HG02610 (cell line): ENCODE results near the gene SLC39A11.
"Not testable (repeated sequence)": the region's sequence is repeated elsewhere in the genome, so short reads cannot be mapped to it uniquely, and the experiment has no call there.

Experiments
- ATAC-seq: cut with Tn5 transposase; IDR thresholded peaks from one replicate; pipeline ENCODE4 v1.9.1; 2021; ENCODE audit warnings: mild to moderate bottlenecking, moderate library complexity; ENCODE audit not compliant: unreplicated experiment

Gene SLC39A11

DNA sequence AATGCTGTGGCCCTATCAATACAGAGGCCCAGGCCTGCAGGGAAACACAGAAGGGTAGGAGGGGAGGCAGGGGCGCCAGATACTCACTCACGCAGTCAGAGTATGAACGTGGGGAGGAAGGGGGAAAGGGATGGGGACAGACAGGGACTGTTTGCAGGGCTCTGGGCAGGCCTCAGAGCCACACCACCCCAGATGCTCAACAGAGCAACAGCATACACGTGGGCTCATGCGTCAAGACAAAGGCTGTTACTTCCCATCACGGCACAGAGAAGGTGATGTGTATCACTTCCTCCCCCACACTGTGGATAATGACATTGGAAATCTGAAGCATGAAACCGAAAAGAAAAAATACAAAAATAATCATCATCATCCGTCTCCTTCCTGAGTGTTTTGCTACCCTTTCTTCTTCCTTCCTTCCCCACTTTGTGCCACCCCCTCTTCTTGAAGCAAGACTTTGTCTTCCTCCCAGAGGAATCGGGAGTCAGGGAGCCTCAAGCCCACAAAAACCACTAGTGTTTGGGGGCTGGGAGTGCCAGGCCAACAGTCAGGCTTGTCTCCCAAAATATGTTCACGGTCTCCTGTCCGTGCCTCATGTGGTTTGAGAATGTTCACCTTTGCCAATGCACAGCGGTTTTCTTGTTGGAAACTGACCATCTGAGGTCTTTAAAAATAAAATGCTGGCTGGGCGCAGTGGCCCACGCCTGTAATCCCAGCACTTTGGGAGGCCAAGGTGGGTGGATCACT lies 20.1 kb downstream of the SLC39A11 start:
- ATAC-seq: no peak

DNA sequence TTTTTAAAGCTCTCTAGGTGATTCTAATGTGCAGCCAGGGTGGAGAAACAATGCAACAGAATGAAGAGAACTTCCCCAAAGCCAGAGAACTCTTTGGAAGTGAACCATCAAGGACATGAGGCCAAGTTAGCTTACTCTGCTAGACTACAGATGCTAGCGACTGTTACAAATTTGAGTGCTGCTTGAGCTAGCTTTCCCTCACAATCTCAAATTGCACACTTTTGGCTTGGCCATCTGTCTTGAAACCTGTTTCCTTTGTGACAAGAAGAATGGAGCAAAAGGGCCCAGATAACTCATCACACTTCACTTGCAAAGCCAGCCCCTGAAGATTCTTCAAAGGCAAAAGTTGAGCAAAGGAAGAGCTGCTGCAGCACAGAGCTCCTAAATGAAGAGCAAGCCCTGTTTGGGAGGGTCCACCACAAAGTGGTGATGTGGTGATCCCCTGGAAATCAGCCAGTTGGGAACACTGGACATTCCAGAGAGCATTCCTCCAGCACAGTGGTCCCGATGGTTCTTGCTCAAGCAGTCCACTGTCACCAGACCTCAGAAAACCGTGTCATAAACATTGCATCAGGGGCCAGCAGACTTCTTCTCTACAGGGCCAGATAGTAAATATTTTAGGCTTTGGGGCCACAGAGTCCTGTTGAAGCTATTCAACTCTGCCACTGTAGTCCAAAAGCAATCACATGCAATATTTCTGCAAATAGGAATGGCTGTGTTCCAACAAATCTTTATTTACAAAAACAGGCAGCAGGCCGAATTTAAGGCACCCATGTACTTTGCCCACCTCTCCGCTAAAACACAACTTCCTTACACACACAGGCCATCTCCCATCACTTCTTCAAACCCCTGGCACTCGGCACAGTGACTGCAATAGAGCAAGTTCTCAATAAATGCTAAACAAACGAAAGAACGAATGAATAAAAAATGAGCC lies 21.2 kb downstream of the SLC39A11 start:
- ATAC-seq: no peak

DNA sequence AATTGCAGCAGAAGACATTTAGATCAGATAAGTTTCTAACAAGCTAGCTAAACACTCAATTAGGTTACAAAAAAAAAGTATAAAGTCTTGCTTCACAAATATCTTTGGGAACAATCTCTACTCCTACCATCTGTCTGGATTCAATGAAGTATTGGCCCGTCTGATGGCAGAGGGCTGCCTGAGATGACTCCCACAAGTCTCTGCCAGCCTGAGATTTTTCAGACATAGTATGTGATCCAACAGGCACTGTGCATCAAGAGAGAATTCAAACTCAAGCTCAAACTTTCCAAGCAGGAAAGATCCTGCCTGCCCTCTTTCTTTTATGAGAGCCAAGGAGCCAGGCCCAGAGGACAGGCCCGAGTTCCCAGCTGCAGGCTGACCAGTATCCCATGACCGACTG lies 22.6 kb downstream of the SLC39A11 start:
- ATAC-seq: no peak

DNA sequence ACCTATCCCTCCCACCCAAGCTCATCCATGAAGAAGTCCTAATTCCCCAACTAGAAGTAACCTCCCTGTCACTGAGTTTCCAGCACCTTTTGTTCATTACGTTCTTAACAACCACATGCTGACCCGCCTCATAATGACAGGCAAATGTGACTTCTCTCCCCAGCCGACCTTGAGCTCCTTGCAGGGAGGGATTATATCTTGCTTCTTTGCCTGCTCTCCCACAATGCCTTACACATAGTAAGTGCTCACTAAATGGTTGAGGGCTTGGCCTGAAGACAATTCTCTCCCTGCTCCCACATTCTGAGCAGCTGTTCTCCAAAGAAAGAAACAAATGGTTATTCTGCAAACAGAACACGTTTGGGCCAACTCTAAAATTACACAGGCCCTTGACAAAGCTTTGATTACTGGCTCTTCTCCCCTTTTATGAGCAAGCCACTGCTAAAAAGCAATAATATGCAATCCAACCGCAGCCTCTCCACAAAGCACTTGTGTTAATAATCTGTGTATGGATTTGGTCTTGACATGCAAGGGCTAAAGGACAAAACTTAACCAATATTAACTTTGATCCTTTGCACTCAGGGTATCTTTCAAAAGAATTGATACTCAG lies 23.2 kb downstream of the SLC39A11 start:
- ATAC-seq: no peak

DNA sequence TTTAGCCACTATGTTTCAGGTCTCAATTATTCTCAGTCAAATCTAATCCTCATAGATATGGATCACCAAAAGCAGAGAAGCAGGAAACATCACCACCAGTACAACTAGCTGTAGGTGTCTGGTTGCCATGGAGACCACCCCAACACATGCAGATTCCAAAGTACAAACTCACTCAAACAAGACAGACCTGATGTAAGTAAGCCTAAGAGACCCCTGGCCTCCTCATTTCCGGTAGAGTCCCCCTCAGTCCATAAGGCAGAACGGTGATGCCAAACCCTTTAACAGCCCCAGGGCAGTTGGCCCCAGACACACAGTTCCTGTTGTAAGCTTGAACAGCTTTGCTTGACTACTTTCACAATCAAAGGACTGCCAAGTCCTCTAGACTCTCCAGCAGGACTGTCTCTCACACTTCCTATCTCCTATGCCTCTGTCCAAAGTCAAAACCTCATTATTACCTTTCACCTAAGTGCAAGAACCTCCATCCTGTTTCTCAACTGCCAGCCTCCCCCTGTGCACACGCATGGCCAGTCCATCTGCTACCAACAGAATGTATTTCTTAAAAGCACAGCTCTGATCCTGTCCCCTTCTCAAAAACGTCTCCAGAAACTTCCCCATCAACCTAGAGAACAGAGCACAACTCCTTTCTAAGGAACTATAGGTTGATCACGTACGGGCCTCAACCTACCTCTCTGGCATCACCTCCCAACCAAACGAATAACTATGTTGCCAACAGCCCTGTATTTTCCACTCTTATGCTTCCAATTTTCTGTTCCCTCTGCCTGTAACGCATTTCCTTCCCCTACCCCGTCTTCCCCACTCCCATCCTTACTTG lies 23.9 kb downstream of the SLC39A11 start:
- no peak for ATAC-seq

DNA sequence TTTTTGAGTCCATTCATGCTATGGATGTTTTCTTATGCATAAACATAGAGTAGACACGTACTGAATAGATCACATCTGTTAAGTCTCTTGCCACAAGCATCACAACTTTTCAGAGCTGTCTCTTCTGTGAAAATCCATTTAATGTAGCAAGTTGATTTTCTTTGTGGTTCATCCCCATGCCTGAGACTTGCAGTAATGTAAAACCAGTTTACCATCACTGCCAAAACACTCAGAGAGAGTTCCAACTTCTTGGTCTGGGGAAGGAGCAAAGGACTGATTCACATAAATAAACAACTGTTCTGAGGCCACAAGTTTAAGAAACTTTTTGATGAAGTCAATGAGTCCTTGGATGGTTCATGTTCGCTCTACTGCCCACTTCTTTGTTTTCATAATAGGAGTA lies 24.8 kb downstream of the SLC39A11 start:
- ATAC-seq: not testable (repeated sequence)

DNA sequence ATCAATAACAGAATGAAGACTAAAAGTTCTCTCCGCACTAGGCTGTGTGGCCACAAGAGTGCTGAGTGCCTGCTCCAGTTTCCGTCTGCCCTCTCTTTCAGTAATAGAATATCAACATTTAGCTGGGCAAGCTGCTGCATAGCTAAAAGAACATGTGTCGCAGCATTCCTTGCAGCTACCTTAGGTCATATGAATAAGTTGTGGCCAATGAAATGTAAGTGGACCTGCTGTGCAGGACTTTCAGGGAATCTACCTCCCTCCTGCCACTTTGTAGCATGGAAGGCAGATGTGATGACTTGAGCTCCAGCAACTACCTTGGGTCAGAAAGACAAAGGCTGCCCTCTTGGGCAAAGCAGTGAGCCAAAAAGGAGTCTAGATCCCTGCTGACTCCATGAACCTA lies 25.4 kb downstream of the SLC39A11 start:
- ATAC-seq: no peak

DNA sequence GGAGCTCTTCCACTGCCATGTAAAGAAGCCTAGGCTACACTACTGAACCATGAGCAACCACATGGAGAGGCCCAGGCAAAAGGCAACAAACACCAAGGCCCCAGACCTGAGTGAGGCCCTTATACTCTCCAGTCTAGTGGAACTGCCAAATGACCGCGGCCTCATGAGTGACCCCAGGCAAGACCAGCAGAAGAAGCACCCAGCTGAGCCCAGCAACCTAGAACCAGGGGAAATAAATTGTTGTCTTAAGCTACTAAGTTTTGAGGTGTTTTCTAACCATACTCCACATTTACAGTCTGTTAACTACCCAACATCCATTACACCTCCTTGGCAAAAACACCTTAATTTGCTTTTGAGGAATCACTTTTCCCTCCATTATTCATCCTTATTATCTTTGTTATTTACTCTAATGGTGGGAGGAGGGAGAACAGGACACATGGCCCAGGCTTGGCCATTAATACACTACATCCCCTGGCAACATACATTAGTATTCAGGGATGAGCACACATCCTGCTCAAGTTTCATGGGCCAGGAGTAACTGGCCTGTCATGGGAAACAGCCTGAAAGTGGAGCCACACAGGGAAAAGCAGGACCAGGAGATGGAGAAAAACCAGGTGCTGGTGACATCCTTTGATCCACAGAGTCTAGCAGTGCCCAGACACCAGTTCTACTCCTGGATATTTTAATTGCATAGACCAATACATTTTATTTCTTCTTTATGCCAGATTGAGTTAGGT lies 26.2 kb downstream of the SLC39A11 start:
- no peak for ATAC-seq

DNA sequence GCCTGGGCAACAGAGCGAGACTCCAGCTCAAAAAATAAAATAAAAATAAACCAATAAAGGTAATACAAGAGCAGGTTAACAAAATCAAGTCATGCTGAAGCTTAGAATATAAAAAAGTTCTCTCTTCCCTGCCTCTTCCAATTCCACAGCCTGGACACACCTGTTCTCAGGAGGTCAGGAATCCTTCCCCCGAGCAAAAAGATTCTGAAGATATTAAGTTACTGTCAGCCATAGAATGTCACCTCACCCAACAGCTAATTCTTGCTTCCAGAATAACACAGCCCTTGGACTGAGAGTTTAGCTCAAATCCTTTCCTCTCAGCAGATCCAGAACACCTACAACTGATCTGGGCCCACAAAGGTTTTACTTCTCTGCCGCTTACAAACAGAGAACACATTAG lies 27.1 kb downstream of the SLC39A11 start:
- no peak for ATAC-seq

DNA sequence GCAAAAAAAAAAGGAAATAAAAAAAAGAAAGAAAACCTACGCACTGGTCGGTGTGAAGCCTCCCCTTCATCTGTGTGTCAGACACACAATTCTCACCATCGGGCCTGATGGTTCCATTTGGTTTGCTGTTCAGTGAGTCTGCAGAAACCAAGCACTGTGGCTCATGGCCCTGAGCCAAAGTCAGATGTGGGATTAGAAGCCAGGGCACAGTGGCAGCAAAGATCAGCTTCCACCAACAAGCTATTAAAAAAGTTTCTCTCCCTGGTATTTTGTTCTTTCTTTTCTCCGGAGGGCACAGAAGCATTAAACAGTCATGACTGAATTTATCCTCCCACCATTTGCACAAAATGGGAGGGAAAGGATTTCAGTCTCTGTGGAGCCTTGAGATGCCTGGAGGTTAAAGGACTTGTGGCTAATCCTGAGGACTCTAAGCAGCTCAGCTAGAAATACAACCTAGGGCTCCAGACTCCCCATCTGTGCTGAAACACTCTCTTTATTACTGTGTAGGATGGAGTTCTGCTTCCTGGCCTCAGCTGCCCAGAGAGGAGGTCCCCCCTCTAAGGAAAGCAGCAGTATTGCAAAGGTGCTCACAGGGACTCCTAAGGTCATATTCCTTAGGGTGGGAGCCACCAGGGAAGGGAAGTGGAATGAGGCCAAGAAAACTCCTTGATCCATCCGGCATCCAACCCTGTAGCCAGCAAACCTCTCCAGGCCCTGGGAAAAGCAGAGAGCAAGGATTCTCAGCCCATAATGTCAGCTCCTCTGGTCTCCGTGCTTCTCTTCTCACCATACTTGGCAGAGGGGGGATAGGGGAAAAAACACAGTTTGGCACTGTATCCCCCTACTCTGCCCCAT lies 28.2 kb downstream of the SLC39A11 start:
- ATAC-seq: no peak

DNA sequence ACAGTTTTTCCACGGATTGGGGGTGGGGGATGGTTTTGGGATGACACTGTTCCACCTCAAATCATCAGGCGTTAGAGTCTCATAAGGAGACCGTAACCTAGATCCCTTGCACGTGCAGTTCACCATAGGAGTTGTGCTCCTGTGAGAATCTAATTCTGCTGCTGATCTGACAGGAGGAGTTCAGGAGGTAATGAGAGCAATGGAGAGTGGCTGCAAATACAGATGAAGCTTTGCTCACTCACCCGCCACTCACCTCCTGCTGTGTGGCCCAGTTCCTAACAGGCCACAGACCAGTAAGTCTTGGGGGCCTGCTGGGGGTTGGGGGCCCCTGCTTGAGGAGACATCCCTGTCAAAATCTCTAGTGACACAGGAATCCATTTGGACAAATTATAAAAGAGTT lies 29.8 kb downstream of the SLC39A11 start:
- ATAC-seq: no peak

DNA sequence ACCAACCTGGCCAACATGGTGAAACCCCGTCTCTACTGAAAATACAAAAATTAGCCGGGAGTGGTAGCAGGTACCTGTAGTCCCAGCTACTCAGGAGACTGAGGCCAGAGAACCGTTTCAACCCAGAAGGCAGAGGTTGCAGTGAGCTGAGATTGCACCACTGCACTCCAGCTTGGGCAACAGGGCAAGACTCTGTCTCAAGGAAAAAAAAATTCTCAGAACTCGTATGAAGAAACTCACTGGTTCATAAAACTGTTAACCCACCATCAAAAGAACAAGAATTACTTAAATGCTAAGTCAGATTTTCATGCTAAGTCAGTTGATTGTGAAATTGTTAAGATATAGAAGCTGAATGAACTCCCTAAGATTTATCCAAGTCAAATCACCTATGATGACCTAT lies 31.3 kb downstream of the SLC39A11 start:
- ATAC-seq: no peak

DNA sequence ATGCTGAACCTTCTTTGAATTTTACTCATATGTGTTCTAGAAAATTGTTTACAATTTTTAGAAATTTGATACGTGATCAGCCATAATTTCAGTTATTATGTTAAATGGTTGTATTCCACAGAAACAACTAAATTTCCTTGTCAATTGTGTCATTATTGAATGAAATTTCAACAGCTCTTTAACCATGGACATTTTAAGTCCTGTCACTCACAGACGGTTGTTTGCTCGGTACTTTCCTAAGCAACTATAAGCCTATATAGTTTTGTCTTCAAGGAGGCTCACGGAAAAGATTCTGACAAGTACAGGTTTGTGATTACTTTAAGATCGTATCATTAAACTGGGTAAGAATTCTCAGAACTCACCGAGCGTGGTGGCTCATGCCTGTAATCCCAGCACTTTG lies 31.8 kb downstream of the SLC39A11 start:
- no peak for ATAC-seq

DNA sequence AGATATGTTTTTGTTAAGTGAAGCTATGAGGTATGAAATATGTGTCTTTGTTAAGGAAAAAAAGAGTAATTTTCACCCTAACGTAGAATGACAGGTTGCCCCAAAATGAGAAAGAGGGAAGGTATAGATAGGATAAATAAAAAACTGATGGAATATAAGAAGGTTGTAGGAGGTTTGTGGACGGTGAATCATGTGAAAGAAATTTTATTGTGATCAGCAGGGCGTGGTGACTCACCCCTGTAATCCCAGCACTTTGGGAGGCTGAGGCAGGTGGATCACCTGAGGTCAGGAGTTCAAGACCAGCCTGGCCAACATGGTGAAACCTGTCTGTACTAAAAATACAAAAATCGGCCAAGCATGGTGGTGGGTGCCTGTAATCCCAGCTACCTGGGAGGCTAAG lies 32.8 kb downstream of the SLC39A11 start:
- not testable (repeated sequence) for ATAC-seq

DNA sequence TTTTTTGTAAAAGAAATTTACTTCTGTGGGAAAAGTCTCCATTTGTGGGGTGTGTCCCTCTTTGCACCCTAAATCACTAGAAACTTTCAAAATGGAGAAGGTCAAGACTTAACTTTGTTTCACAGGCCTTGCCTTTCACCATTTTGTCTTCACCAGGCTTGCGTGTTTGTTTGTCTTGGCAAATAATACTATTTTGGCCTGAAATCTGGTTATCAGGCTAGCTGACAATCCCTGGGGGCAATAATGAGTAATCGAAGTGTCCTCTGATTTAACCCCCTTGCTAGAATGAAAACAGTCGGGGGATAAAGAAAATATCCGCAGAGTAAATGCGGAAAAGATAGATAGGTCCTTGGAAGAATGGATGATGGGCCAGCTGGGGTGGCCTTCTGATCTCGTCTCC lies 34.5 kb downstream of the SLC39A11 start:
- no peak for ATAC-seq

DNA sequence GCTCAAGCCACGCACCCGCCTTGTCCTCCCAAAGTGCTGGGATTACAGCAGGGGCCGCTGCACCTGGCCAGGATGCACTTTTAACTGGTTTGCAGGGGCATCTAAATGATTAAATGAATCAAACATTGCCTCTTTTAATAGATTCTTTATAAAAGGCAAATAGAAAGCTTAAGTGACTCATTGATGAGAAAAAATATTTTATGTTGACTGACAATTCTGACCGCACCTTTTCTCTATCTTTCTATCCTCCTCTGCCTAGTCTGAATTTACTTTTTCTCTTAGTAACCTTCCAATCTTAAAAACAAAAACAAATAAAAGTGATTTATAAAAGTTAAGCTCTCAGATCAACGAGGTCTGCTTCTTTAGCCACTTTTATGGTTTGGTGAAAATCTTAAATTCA lies 35.3 kb downstream of the SLC39A11 start:
- no peak for ATAC-seq

DNA sequence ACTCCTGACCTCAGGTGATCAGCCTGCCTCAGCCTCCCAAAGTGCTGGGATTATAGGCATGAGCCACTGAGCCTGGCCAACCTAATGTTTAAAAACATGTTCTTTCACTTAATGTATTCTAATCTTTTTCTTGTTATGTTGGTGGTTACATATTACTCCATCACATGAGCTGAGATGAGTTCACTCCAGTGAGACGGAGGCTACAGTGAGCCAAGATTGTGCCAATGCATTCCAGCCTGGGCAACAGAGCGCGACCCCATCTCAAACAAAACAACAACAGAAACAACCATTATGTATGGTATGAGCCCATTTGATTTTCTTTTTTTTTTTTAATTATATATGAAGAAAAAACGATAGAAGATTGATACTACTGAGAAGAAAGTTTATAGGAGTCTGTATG lies 39.6 kb downstream of the SLC39A11 start:
- ATAC-seq: no peak

DNA sequence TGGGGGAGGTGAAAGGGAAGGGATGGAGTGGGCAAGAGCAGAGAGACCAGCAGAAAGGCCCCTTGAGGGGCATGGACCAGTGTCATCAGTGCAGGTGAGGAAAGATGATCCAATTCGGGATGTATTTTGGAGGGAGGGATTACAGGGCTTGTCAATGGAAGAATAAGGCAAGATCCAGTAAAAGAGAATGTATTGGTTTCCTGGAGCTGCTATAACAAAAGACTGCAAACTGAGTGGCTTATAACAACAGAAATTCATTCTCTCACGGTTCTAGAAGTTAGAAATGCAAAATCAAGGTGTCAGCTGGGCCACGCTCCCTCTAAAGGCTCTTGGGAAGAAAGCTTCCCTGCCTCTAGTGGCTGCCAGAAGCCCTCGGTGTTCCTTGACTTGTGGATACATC lies 41.7 kb downstream of the SLC39A11 start:
- no peak for ATAC-seq

DNA sequence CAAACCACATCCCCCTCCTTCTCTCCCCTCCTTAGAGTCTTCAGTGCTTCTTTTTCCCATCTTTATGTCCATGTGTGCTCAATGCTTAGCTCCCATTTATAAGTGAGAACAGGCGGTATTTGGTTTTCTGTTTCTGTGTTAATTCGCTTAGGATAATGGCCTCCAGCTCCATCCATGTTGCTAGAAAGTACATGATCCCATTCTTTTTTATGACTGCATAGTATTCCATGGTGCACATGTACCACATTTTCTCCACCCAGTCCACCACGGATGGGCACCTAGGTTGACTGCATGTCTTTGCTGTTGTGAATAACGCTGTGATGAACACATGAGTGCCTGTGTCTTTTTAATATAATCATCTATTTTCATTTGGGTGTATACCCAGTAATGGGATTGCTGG lies 44.3 kb downstream of the SLC39A11 start:
- ATAC-seq: no peak
